Esophagus squamous epithelium (tissue), 4 donors: ENCODE data around the gene LCE3A.

ENCODE experiments used
- POLR2A ChIP-seq, 4 donors: fragments of 450-650 bp; IDR thresholded peaks; one replicate each; pipeline ENCODE4 v1.6.1; 2017; ENCODE audit warnings: antibody characterized with exemption in 4 of 4, mild to moderate bottlenecking in 4 of 4, moderate library complexity in 3 of 4
- TF ChIP-seq, protein P1 (sequence below), 6 experiments: fragments of 450-650 bp in 4 of 6; fragments of 200-600 bp in 2 of 6; sonication (generic) in 2 of 6; IDR thresholded peaks; one replicate each; pipeline ENCODE4 v1.5.1; 2016 to 2019; ENCODE audit warnings: antibody characterized with exemption in 6 of 6, mild to moderate bottlenecking in 4 of 6, moderate library complexity in 4 of 6

DNA sequence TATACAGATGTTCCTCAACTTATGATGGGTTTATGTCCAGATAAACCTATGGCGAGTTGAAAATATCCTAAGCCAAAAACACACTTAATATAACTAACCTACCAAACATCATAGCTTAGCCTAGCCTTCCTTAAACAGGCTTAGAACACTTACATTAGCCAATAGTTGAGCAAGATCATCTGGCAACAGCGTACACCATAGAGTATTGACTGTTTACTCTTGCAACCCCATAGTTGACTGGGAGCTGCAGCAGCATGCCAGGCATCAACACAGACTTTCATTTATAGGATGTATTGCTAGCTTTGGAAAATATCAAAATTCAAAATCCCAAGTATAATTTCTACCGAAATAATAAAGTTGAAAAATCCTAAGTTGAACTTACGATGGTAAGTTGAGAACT is 34.8 kb upstream of the LCE3A start:
- TF ChIP-seq, protein P1, sequence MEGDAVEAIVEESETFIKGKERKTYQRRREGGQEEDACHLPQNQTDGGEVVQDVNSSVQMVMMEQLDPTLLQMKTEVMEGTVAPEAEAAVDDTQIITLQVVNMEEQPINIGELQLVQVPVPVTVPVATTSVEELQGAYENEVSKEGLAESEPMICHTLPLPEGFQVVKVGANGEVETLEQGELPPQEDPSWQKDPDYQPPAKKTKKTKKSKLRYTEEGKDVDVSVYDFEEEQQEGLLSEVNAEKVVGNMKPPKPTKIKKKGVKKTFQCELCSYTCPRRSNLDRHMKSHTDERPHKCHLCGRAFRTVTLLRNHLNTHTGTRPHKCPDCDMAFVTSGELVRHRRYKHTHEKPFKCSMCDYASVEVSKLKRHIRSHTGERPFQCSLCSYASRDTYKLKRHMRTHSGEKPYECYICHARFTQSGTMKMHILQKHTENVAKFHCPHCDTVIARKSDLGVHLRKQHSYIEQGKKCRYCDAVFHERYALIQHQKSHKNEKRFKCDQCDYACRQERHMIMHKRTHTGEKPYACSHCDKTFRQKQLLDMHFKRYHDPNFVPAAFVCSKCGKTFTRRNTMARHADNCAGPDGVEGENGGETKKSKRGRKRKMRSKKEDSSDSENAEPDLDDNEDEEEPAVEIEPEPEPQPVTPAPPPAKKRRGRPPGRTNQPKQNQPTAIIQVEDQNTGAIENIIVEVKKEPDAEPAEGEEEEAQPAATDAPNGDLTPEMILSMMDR (IDR thresholded peaks at IDR 0.05), result no peak
- no peak for TF ChIP-seq POLR2A (IDR thresholded peaks at IDR 0.05)
